Liver (tissue), 9 donors: ENCODE data around the gene HOXD12. TPM values are rescaled to one million over a fixed set of nuclear protein-coding genes. Genes with fewer than 3 reads are reported as not detected.

Experiments used
- DNase-seq: peaks from one replicate; pipeline ENCODE4 v3.0.0-alpha.2; 2017; ENCODE audit warnings: low spot score
- H3K27ac ChIP-seq, 2 donors: one replicate each; pipeline ENCODE4 v1.7.0; 2013; ENCODE audit warnings: inconsistent platforms in 2 of 2, low read length in 2 of 2, control low read depth in 1 of 2, low read depth in 1 of 2, mild to moderate bottlenecking in 1 of 2
- H3K27me3 ChIP-seq, 4 donors: one replicate each; pipeline versions ENCODE4 v1.6.1 to v1.7.0; 2013; ENCODE audit warnings: low read length in 3 of 4, inconsistent platforms in 1 of 4, mild to moderate bottlenecking in 1 of 4, moderate library complexity in 1 of 4; ENCODE audit not compliant: control insufficient read depth in 4 of 4, insufficient read depth in 4 of 4
- H3K36me3 ChIP-seq, 4 donors: one replicate each; pipeline versions ENCODE4 v1.6.1 to v1.7.0; 2013; ENCODE audit warnings: low read length in 3 of 4, mild to moderate bottlenecking in 3 of 4, low read depth in 1 of 4, moderate library complexity in 1 of 4; ENCODE audit not compliant: control insufficient read depth in 4 of 4, insufficient read depth in 3 of 4
- H3K4me1 ChIP-seq, 4 donors: one replicate each; pipeline versions ENCODE4 v1.6.1 to v1.7.0; 2013; ENCODE audit warnings: low read length in 3 of 4, mild to moderate bottlenecking in 3 of 4, moderate library complexity in 1 of 4; ENCODE audit not compliant: control insufficient read depth in 4 of 4, insufficient read depth in 4 of 4
- H3K4me3 ChIP-seq, 3 donors: one replicate each; pipeline versions ENCODE4 v1.6.1 to v1.7.0; 2013; ENCODE audit warnings: low read length in 3 of 3, control low read depth in 1 of 3, low read depth in 1 of 3, mild to moderate bottlenecking in 1 of 3
- H3K9ac ChIP-seq, 2 donors: one replicate each; pipeline ENCODE4 v1.7.0; 2013; ENCODE audit warnings: low read length in 2 of 2, mild to moderate bottlenecking in 2 of 2, moderate library complexity in 2 of 2, control low read depth in 1 of 2, low read depth in 1 of 2
- H3K9me3 ChIP-seq, 4 donors: one replicate each; pipeline versions ENCODE4 v1.6.1 to v1.7.0; 2013; ENCODE audit warnings: low read length in 3 of 4; ENCODE audit not compliant: control insufficient read depth in 4 of 4
- EGR1 ChIP-seq, 2 donors: IDR thresholded peaks; 2 replicates each; pipeline ENCODE4 v1.6.1; 2016 to 2018; ENCODE audit warnings: antibody characterized with exemption in 2 of 2, low read depth in 2 of 2
- FOXA1 ChIP-seq: IDR thresholded peaks from 2 replicates; pipeline ENCODE4 v1.6.1; 2016; ENCODE audit warnings: antibody characterized with exemption
- FOXA2 ChIP-seq: IDR thresholded peaks from 2 replicates; pipeline ENCODE4 v1.6.1; 2016; ENCODE audit warnings: antibody characterized with exemption
- HNF4A ChIP-seq, 2 donors: conservative IDR thresholded peaks; 2 replicates each; pipeline ENCODE4 v1.6.1; 2016; ENCODE audit warnings: antibody characterized with exemption in 2 of 2, mild to moderate bottlenecking in 2 of 2
- HNF4G ChIP-seq: IDR thresholded peaks from 2 replicates; pipeline ENCODE4 v1.6.1; 2016; ENCODE audit warnings: antibody characterized with exemption
- JUND ChIP-seq, 2 donors: IDR thresholded peaks; 2 replicates each; pipeline ENCODE4 v1.6.1; 2016; ENCODE audit warnings: antibody characterized with exemption in 2 of 2
- NR2F2 ChIP-seq: IDR thresholded peaks from 2 replicates; pipeline ENCODE4 v1.6.1; 2016; ENCODE audit warnings: antibody characterized with exemption
- RAD21 ChIP-seq, 2 donors: IDR thresholded peaks; 2 replicates each; pipeline ENCODE4 v1.6.1; 2016; ENCODE audit warnings: antibody characterized with exemption in 2 of 2, mild to moderate bottlenecking in 2 of 2
- RXRA ChIP-seq, 2 donors: IDR thresholded peaks; 2 replicates each; pipeline ENCODE4 v1.6.1; 2017 to 2018; ENCODE audit warnings: antibody characterized with exemption in 2 of 2, mild to moderate bottlenecking in 1 of 2
- SP1 ChIP-seq: IDR thresholded peaks from 2 replicates; pipeline ENCODE4 v1.6.1; 2018; ENCODE audit warnings: antibody characterized with exemption, mild to moderate bottlenecking
- TAF1 ChIP-seq: conservative IDR thresholded peaks from 2 replicates; pipeline ENCODE4 v1.6.1; 2016; ENCODE audit warnings: antibody characterized with exemption, mild to moderate bottlenecking
- YY1 ChIP-seq: IDR thresholded peaks from 2 replicates; pipeline ENCODE4 v1.6.1; 2016; ENCODE audit warnings: antibody characterized with exemption, mild to moderate bottlenecking
- WGBS: extraction: QIAGEN DNeasy Blood & Tissue Kit; methylation state at CpG from one replicate; pipeline ENCODE4 v1.1.7; 2013; 5-methylcytosine and 5-hydroxymethylcytosine counted together
- polyA plus RNA-seq, 2 donors: library from polyadenylated mRNA; stranded (reverse) in 1 of 2; unstranded in 1 of 2; fragments of 200-250 nt in 1 of 2; fragments of >200 nt in 1 of 2; fragmentation: Nextera tagmentation in 1 of 2; extraction: Ambion mirVana in 1 of 2; gene quantifications; one replicate each; pipeline versions ENCODE4 v1.2.1 to v1.2.3, GENCODE V29; 2013 to 2015
- total RNA-seq, 2 donors: library from RNA; depleted of rRNA; stranded (reverse); fragments of >200 nt; gene quantifications; one replicate each; pipeline ENCODE4 v1.2.3, GENCODE V29; 2014
- TF ChIP-seq, protein P1 (sequence below): IDR thresholded peaks from 2 replicates; pipeline ENCODE4 v1.6.1; 2016; ENCODE audit warnings: antibody characterized with exemption
- TF ChIP-seq, protein P2 (sequence below): fragments of 150-350 bp; IDR thresholded peaks from 2 replicates; pipeline ENCODE4 v1.5.1; 2017; ENCODE audit warnings: improper control_type of control experiment, low read depth, low read length; ENCODE audit not compliant: missing input control
- TF ChIP-seq, protein P3 (sequence below): IDR thresholded peaks from 2 replicates; pipeline ENCODE4 v1.6.1; 2016; ENCODE audit warnings: antibody characterized with exemption
- TF ChIP-seq, protein P4 (sequence below): IDR thresholded peaks from 2 replicates; pipeline ENCODE4 v1.6.1; 2016; ENCODE audit warnings: antibody characterized with exemption
- TF ChIP-seq, protein P5 (sequence below): IDR thresholded peaks from 2 replicates; pipeline ENCODE4 v1.6.1; 2016; ENCODE audit warnings: antibody characterized with exemption, mild to moderate bottlenecking
- donor health status: healthy.
- donor health status: healthy.
- donor health status: healthy.
- donor health status: healthy.
- donor health status: healthy.

HOXD12 gene
- total and polyA plus RNA-seq, 4 donors: not detected

DNA sequence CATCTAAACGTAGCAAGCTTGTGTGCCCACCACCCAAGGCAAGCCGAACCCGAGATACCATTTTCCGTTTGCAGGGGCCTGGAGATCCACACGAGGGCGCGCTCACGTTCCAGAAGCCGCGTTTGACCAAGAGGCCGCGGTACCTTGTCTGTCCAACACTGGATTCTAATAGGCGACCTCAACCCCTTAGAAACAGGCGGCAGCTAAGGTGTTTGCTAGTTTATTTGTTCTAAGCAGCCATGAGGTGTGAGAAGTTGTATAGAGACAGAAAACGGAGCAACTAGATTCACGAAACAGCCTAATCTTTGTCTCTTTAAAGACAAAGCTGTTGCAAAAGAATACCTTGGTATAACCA, 11.7 kb downstream of the HOXD12 start:
- H3K27ac ChIP-seq: no peak overlapping the region
- peaks cover under 1 to 12% (median 4%) of the 10 kb centered on the region in 4 donors for H3K4me1 ChIP-seq
- H3K27me3 ChIP-seq: peaks cover 12 to 38% (median 35%) of the 10 kb centered on the region in 4 donors
- H3K9me3 ChIP-seq: no peaks in the 10 kb centered on the region
- TF ChIP-seq, protein P1, sequence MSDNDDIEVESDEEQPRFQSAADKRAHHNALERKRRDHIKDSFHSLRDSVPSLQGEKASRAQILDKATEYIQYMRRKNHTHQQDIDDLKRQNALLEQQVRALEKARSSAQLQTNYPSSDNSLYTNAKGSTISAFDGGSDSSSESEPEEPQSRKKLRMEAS: no peak
- TF ChIP-seq RAD21 (IDR thresholded peaks at IDR 0.05) (peak; percentile 34 to 54), YY1 (no peak)
- TF ChIP-seq, protein P2, sequence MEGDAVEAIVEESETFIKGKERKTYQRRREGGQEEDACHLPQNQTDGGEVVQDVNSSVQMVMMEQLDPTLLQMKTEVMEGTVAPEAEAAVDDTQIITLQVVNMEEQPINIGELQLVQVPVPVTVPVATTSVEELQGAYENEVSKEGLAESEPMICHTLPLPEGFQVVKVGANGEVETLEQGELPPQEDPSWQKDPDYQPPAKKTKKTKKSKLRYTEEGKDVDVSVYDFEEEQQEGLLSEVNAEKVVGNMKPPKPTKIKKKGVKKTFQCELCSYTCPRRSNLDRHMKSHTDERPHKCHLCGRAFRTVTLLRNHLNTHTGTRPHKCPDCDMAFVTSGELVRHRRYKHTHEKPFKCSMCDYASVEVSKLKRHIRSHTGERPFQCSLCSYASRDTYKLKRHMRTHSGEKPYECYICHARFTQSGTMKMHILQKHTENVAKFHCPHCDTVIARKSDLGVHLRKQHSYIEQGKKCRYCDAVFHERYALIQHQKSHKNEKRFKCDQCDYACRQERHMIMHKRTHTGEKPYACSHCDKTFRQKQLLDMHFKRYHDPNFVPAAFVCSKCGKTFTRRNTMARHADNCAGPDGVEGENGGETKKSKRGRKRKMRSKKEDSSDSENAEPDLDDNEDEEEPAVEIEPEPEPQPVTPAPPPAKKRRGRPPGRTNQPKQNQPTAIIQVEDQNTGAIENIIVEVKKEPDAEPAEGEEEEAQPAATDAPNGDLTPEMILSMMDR: peak; percentile 40
- H3K9ac ChIP-seq: no peak overlapping the region
- DNase-seq: no peak
- 4% methylated on average over 16 of the region's 16 CpGs for WGBS
- no peak overlapping the region for H3K4me3 ChIP-seq
- no peaks in the 10 kb centered on the region for H3K36me3 ChIP-seq

DNA sequence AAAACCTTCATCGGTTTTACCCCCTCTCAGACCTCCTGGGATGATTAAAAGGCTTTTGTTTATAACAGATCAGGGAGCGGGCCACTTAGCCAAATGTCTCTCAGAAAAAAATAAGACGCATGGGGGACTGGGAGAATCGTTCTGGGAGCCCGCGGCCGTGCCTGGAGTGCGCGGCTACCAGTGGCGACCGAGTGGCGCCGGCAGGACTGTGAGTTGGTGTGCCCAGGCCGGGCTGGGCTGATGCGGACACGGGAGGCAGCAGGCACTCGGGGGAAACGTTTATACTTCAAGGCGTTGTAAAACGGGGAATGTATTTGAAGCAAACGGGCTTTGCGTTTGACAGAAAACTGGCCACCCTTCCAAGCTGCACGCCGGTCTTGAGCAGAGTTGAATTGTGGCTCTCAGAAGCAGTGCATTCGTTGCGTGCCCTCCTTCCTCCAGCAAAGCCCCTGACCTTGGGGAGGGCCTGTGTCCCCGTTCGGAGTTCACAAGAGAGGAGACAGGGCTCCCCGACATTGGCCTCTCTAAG, 12.3 kb downstream of the HOXD12 start:
- H3K4me1 ChIP-seq: peaks cover 3 to 8% (median 4%) of the 10 kb centered on the region in 4 donors
- H3K36me3 ChIP-seq: no peaks in the 10 kb centered on the region
- TF ChIP-seq EGR1 (IDR thresholded peaks at IDR 0.05; ENCODE audit: low read depth in 2 of 2) (no peak), TAF1 (no peak), HNF4G (no peak), RXRA (IDR thresholded peaks at IDR 0.05) (no peak), HNF4A (conservative IDR thresholded peaks at IDR 0.05) (no peak), FOXA2 (no peak), SP1 (no peak), FOXA1 (no peak), NR2F2 (no peak), JUND (IDR thresholded peaks at IDR 0.05) (no peak), RAD21 (IDR thresholded peaks at IDR 0.05) (no peak)
- TF ChIP-seq, protein P2: no peak
- TF ChIP-seq, protein P3, sequence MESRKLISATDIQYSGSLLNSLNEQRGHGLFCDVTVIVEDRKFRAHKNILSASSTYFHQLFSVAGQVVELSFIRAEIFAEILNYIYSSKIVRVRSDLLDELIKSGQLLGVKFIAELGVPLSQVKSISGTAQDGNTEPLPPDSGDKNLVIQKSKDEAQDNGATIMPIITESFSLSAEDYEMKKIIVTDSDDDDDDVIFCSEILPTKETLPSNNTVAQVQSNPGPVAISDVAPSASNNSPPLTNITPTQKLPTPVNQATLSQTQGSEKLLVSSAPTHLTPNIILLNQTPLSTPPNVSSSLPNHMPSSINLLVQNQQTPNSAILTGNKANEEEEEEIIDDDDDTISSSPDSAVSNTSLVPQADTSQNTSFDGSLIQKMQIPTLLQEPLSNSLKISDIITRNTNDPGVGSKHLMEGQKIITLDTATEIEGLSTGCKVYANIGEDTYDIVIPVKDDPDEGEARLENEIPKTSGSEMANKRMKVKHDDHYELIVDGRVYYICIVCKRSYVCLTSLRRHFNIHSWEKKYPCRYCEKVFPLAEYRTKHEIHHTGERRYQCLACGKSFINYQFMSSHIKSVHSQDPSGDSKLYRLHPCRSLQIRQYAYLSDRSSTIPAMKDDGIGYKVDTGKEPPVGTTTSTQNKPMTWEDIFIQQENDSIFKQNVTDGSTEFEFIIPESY: no peak
- TF ChIP-seq, protein P4, sequence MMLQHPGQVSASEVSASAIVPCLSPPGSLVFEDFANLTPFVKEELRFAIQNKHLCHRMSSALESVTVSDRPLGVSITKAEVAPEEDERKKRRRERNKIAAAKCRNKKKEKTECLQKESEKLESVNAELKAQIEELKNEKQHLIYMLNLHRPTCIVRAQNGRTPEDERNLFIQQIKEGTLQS: no peak
- TF ChIP-seq, protein P5, sequence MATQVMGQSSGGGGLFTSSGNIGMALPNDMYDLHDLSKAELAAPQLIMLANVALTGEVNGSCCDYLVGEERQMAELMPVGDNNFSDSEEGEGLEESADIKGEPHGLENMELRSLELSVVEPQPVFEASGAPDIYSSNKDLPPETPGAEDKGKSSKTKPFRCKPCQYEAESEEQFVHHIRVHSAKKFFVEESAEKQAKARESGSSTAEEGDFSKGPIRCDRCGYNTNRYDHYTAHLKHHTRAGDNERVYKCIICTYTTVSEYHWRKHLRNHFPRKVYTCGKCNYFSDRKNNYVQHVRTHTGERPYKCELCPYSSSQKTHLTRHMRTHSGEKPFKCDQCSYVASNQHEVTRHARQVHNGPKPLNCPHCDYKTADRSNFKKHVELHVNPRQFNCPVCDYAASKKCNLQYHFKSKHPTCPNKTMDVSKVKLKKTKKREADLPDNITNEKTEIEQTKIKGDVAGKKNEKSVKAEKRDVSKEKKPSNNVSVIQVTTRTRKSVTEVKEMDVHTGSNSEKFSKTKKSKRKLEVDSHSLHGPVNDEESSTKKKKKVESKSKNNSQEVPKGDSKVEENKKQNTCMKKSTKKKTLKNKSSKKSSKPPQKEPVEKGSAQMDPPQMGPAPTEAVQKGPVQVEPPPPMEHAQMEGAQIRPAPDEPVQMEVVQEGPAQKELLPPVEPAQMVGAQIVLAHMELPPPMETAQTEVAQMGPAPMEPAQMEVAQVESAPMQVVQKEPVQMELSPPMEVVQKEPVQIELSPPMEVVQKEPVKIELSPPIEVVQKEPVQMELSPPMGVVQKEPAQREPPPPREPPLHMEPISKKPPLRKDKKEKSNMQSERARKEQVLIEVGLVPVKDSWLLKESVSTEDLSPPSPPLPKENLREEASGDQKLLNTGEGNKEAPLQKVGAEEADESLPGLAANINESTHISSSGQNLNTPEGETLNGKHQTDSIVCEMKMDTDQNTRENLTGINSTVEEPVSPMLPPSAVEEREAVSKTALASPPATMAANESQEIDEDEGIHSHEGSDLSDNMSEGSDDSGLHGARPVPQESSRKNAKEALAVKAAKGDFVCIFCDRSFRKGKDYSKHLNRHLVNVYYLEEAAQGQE: no peak
- 10% methylated on average over 29 of the region's 29 CpGs for WGBS
- peaks cover 0 to 2% (median 0%) of the 10 kb centered on the region in 4 donors for H3K9me3 ChIP-seq
- no peak overlapping the region for H3K4me3 ChIP-seq
- H3K9ac ChIP-seq: no peak overlapping the region
- H3K27me3 ChIP-seq: peaks cover 15 to 41% (median 38%) of the 10 kb centered on the region in 4 donors
- DNase-seq: no peak
- no peak overlapping the region for H3K27ac ChIP-seq
